Lower leg skin (tissue), 3 donors: ENCODE data around the gene CCNI2.

Source experiments
- CTCF ChIP-seq, 3 donors: fragments of 450-650 bp; IDR thresholded peaks; one replicate each; pipeline ENCODE4 v1.5.1; 2016; ENCODE audit warnings: antibody characterized with exemption in 3 of 3, mild to moderate bottlenecking in 3 of 3, moderate library complexity in 2 of 3
- POLR2A ChIP-seq, 2 donors: fragments of 450-650 bp; IDR thresholded peaks; one replicate each; pipeline ENCODE4 v1.6.1; 2016 to 2017; ENCODE audit warnings: antibody characterized with exemption in 2 of 2, mild to moderate bottlenecking in 1 of 2, moderate library complexity in 1 of 2

- TF ChIP-seq POLR2A (IDR thresholded peaks at IDR 0.05), result no peak
- no peak for TF ChIP-seq CTCF (IDR thresholded peaks at IDR 0.05)
These were observed 42.4 kb upstream of the CCNI2 start for GRCh38 chr5:132704875-132705274.
